Endothelial cell of umbilical vein (primary cell): ENCODE data around the gene CDX2.

ENCODE experiments used
- CTCF ChIP-seq, 2 donors: IDR thresholded peaks; 1 replicate in 1 of 2; 2 replicates in 1 of 2; pipeline ENCODE4 v1.5.1; 2011; ENCODE audit warnings: low read length in 2 of 2, mild to moderate bottlenecking in 2 of 2, moderate library complexity in 2 of 2, control low read depth in 1 of 2, inconsistent platforms in 1 of 2, low read depth in 1 of 2; ENCODE audit not compliant: insufficient read depth in 1 of 2; ENCODE audit errors: extremely low read depth in 1 of 2
- EZH2 ChIP-seq: IDR thresholded peaks from 2 replicates; pipeline ENCODE4 v1.6.1; 2012; ENCODE audit warnings: borderline replicate concordance, low read depth, mild to moderate bottlenecking, moderate library complexity, low read length, inconsistent platforms; ENCODE audit not compliant: severe bottlenecking
- FOS ChIP-seq: IDR thresholded peaks from 2 replicates; pipeline ENCODE4 v1.6.1; 2011; ENCODE audit warnings: mild to moderate bottlenecking, low read length, moderate library complexity, borderline replicate concordance; ENCODE audit not compliant: insufficient read depth
- JUN ChIP-seq: IDR thresholded peaks from 2 replicates; pipeline ENCODE4 v1.6.1; 2011; ENCODE audit warnings: borderline replicate concordance, low read depth; ENCODE audit not compliant: insufficient read length, insufficient read depth
- MYC ChIP-seq: IDR thresholded peaks from one replicate; pipeline ENCODE4 v1.6.1; 2011; ENCODE audit warnings: mild to moderate bottlenecking, low read depth, low read length
- POLR2A ChIP-seq: IDR thresholded peaks from 2 replicates; pipeline ENCODE4 v1.6.1; 2012; ENCODE audit warnings: low read depth, mild to moderate bottlenecking, control low read depth, low read length
- POLR2AphosphoS5 ChIP-seq: IDR thresholded peaks from 2 replicates; pipeline ENCODE4 v1.6.1; 2012; ENCODE audit warnings: low read depth, mild to moderate bottlenecking, control low read depth, low read length, moderate library complexity; ENCODE audit not compliant: insufficient read depth

- no peak for TF ChIP-seq CTCF (IDR thresholded peaks at IDR 0.05; ENCODE audit: extremely low read depth in 1 of 2, insufficient read depth in 1 of 2, low read depth in 1 of 2, low read length in 2 of 2)
- no peak for TF ChIP-seq POLR2AphosphoS5
- no peak for TF ChIP-seq FOS
- no peak for TF ChIP-seq JUN
- no peak for TF ChIP-seq POLR2A
- TF ChIP-seq EZH2: peak; percentile 44
- TF ChIP-seq MYC: no peak
Observed at GRCh38 chr13:27928353-27928804, 40.7 kb downstream of the CDX2 start.
